ENCODE measurements around the gene MBTPS1. TPM values are rescaled to one million over a fixed set of nuclear protein-coding genes. Genes with fewer than 3 reads are reported as not detected.

The MBTPS1 gene
- total RNA-seq, 1 donor from 2014 or later = 88.7 TPM

DNA sequence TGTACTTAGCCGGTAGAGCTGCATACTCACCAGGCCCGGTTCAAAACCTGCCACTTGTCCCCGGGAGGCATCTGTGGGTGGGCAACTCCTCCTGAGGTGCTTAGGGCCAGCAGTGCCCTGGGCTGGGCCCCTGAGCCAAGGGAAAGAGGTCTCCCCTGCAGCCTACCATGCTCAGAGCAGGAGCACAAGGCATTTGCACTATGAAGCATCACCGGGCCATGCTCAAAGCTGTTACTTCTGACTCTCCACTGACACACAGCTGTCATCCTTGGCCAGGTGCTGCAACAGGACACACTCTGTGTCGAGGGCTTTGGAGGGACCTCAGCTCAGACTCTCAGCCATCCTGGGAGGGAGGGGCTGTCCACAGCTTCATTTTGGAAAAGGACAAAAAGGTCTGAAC, 111.4 kb downstream of the MBTPS1 start:
- TF ChIP-seq, protein P1, sequence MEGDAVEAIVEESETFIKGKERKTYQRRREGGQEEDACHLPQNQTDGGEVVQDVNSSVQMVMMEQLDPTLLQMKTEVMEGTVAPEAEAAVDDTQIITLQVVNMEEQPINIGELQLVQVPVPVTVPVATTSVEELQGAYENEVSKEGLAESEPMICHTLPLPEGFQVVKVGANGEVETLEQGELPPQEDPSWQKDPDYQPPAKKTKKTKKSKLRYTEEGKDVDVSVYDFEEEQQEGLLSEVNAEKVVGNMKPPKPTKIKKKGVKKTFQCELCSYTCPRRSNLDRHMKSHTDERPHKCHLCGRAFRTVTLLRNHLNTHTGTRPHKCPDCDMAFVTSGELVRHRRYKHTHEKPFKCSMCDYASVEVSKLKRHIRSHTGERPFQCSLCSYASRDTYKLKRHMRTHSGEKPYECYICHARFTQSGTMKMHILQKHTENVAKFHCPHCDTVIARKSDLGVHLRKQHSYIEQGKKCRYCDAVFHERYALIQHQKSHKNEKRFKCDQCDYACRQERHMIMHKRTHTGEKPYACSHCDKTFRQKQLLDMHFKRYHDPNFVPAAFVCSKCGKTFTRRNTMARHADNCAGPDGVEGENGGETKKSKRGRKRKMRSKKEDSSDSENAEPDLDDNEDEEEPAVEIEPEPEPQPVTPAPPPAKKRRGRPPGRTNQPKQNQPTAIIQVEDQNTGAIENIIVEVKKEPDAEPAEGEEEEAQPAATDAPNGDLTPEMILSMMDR (IDR thresholded peaks at IDR 0.05) = no peak
- Mint-ChIP-seq H3K4me3 (ENCODE audit: unreplicated experiment) (no peak overlapping the region), H3K4me1 (ENCODE audit: low read depth) (no peaks in the 10 kb centered on the region), H3K9me3 (ENCODE audit: low read depth) (peaks cover 3% of the 10 kb centered on the region), H3K27ac (ENCODE audit: unreplicated experiment) (no peak overlapping the region), H3K27me3 (ENCODE audit: low read depth) (peaks cover 22% of the 10 kb centered on the region), H3K36me3 (ENCODE audit: low read depth) (no peaks in the 10 kb centered on the region)
- no peak for DNase-seq (ENCODE audit: low spot score)

DNA sequence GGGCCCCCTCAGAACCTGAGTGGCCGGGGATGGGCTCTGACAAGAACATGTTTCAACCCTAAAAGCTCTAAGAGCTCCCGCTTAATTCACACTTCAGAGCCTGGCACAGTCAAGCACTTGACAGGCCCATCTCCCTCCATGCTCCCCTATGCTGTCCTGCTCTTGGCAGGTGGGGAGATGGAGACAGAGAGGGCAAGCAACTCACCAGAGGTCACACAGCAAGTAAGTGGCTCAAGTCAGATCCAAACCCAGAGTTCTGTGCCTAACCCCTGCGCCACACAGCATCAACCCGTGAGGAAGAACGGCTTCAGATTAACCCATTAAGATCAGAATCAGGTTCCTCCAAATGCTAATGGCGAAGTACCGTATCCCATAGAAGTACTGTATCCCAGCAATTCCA, 112.3 kb downstream of the MBTPS1 start:
- peaks cover 3% of the 10 kb centered on the region for H3K9me3 Mint-ChIP-seq (ENCODE audit: low read depth)
- no peaks in the 10 kb centered on the region for H3K36me3 Mint-ChIP-seq (ENCODE audit: low read depth)
- TF ChIP-seq, protein P1 (IDR thresholded peaks at IDR 0.05) = no peak
- no peak overlapping the region for H3K27ac Mint-ChIP-seq (ENCODE audit: unreplicated experiment)
- peaks cover 22% of the 10 kb centered on the region for H3K27me3 Mint-ChIP-seq (ENCODE audit: low read depth)
- DNase-seq (ENCODE audit: low spot score) = no peak
- H3K4me3 Mint-ChIP-seq (ENCODE audit: unreplicated experiment) = no peak overlapping the region
- H3K4me1 Mint-ChIP-seq (ENCODE audit: low read depth) = no peaks in the 10 kb centered on the region

Other genes starting within 250 kb of the MBTPS1 start
- 2.9 to 4.4 TPM (median 3.1 TPM) in 3 replicates for gene MLYCD, start 217.8 kb downstream of the MBTPS1 start, total RNA-seq
- 1.3 to 2.8 TPM (median 2.5 TPM) in 3 replicates for gene OSGIN1, start 163.7 kb downstream of the MBTPS1 start, total RNA-seq
- gene NECAB2, start 148.7 kb downstream of the MBTPS1 start, total RNA-seq = 0.40 to 0.72 TPM (median 0.58 TPM) in 3 replicates
- not detected in 3 replicates for gene SLC38A8, start 74.1 kb downstream of the MBTPS1 start, total RNA-seq
- gene HSDL1, start 28.2 kb upstream of the MBTPS1 start, total RNA-seq = 15.2 to 25.5 TPM (median 20.8 TPM) in 3 replicates
- gene DNAAF1, start 28.4 kb upstream of the MBTPS1 start, total RNA-seq = not detected in 3 replicates
- 22.2 to 33.9 TPM (median 26.9 TPM) in 3 replicates for gene TAF1C, start 70.1 kb upstream of the MBTPS1 start, total RNA-seq
- not detected in 3 replicates for gene ADAD2, start 74.2 kb upstream of the MBTPS1 start, total RNA-seq
- gene KCNG4, start 123.1 kb upstream of the MBTPS1 start, total RNA-seq = not detected in 3 replicates
- gene WFDC1, start 177.9 kb upstream of the MBTPS1 start, total RNA-seq = 3.5 to 5.7 TPM (median 5.6 TPM) in 3 replicates